ENCODE measurements around the gene RBM38. TPM values are rescaled to one million over a fixed set of nuclear protein-coding genes. Genes with fewer than 3 reads are reported as not detected.

The RBM38 gene
- total and polyA plus RNA-seq, 2 of the 13 experiments (the other 11 are each of a cell fraction or from before 2014, with no cell fraction given), result 24.2 to 34.2 TPM

DNA sequence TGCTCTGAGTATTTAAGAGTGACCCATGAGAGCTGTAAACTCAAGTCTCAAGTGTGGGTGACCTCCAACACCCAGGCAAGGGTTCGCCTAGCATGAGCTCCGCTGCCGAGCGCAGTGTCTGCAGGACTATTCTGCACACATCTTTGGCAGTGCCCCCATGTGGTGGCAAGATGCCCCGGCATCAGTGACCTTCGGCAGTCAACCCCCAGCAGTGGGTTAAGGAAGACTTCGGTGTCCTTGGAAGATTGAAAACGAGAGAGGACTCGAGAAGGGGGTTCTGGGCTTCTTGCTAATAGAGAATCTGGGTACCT, 43.1 kb downstream of the RBM38 start:
- ChIA-PET POLR2A (interaction anchor here (1.3 kb wide), 1 partner anchor 45 kb away, joined by 3 read pairs; no protein-coding TSS in a partner anchor), CTCF (ENCODE audit: low intra/inter-chr PET ratio, low total read pairs) (interaction anchor here (1.2 kb wide), 1 partner anchor 52 kb away, joined by 4 read pairs; no protein-coding TSS in a partner anchor)
- Histone ChIP-seq H2AFZ (ENCODE audit: low read length) (no peak overlapping the region), H3K27ac (ENCODE audit: extremely low read length, insufficient read depth, low read length) (no peak overlapping the region), H3K4me2 (ENCODE audit: low read depth, low read length) (no peak overlapping the region), H3K4me3 (replicated peaks in 1 of 3; ENCODE audit: insufficient read depth in 1 of 3, low read depth in 2 of 3, low read length in 3 of 3) (no peak overlapping the region), H3K4me1 (ENCODE audit: insufficient read depth, low read length) (peaks cover 61% of the 10 kb centered on the region), H3K27me3 (ENCODE audit: control insufficient read depth in 1 of 2, insufficient read depth in 2 of 2, low read length in 2 of 2) (peaks cover 2 to 31% of the 10 kb centered on the region in 2 experiments), H3K9me3 (ENCODE audit: low read length) (no peaks in the 10 kb centered on the region), H4K20me1 (ENCODE audit: insufficient read depth, low read length) (no peaks in the 10 kb centered on the region; the same call in 1 of the 2 replicates), H3K36me3 (replicated peaks in 1 of 2; ENCODE audit: control insufficient read depth in 1 of 2, insufficient read depth in 2 of 2, low read length in 2 of 2) (no peaks in the 10 kb centered on the region), H3K9ac (ENCODE audit: insufficient read depth, low read depth, low read length) (no peak overlapping the region), H3K79me2 (ENCODE audit: insufficient read depth, low read length) (no peaks in the 10 kb centered on the region)
- no peak for DNase-seq (ENCODE audit: low spot score)
- TF ChIP-seq, protein P1, sequence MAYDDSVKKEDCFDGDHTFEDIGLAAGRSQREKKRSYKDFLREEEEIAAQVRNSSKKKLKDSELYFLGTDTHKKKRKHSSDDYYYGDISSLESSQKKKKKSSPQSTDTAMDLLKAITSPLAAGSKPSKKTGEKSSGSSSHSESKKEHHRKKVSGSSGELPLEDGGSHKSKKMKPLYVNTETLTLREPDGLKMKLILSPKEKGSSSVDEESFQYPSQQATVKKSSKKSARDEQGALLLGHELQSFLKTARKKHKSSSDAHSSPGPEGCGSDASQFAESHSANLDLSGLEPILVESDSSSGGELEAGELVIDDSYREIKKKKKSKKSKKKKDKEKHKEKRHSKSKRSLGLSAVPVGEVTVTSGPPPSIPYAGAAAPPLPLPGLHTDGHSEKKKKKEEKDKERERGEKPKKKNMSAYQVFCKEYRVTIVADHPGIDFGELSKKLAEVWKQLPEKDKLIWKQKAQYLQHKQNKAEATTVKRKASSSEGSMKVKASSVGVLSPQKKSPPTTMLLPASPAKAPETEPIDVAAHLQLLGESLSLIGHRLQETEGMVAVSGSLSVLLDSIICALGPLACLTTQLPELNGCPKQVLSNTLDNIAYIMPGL (CRISPR knock-in tag; IDR thresholded peaks at IDR 0.05; ENCODE audit: borderline replicate concordance in 1 of 2, low read depth in 1 of 2), result no peak
- no peak for TF ChIP-seq GZF1 (CRISPR knock-in tag; IDR thresholded peaks at IDR 0.05)
- no peak for TF ChIP-seq SCMH1 (CRISPR knock-in tag; IDR thresholded peaks at IDR 0.05; ENCODE audit: borderline replicate concordance)
- TF ChIP-seq ZSCAN22 (CRISPR knock-in tag; IDR thresholded peaks at IDR 0.05), result no peak
- TF ChIP-seq RNF219 (CRISPR knock-in tag; IDR thresholded peaks at IDR 0.05), result no peak
- no peak for TF ChIP-seq ZNF549 (CRISPR knock-in tag; IDR thresholded peaks at IDR 0.05)
- TF ChIP-seq ZFY (CRISPR knock-in tag; IDR thresholded peaks at IDR 0.05), result 0 out of 2 replicates have a peak, but pooled peaks have one; percentile 9
- no peak for TF ChIP-seq HDAC1 (CRISPR knock-in tag; IDR thresholded peaks at IDR 0.05)
- TF ChIP-seq ZNF746 (CRISPR knock-in tag; IDR thresholded peaks at IDR 0.05), result no peak
- peak; percentile 46 for TF ChIP-seq XRCC5 (optimal IDR thresholded peaks at IDR 0.05; ENCODE audit: low read length)
- TF ChIP-seq ZBTB20 (CRISPR knock-in tag; IDR thresholded peaks at IDR 0.05; ENCODE audit: borderline replicate concordance, low read depth), result no peak
- no peak for TF ChIP-seq ZNF652 (CRISPR knock-in tag; IDR thresholded peaks at IDR 0.05; ENCODE audit: borderline replicate concordance, low read depth)
- no peak for TF ChIP-seq ZNF556 (CRISPR knock-in tag; IDR thresholded peaks at IDR 0.05; ENCODE audit: borderline replicate concordance)
- TF ChIP-seq ZFP36L2 (CRISPR knock-in tag; IDR thresholded peaks at IDR 0.05), result no peak
- in situ Hi-C loops (cut with HindIII; ENCODE audit: extremely low pct_ligation_motif_present, low pct_unique_long_range_greater_than_20kb), result no loop called here
- ATAC-seq, result no peak
- no TSS peak for BruUV-seq (replicated peaks)
- FAIRE-seq, result no peak
- 36% methylated on average over 9 of the region's 9 CpGs for WGBS (ENCODE audit: low lambda C conversion rate)
- intact Hi-C loops (cut with micrococcal nuclease; ENCODE audit: unreplicated experiment), result no loop called here
